SK-N-SH treated with all-trans-retinoic acid at 6 μM for 48 hours (cell line): ENCODE results near the gene S100A16.
"Not testable (repeated sequence)": the region's sequence is repeated elsewhere in the genome, so short reads cannot be mapped to it uniquely, and the experiment has no call there.

ENCODE experiments used
- ATAC-seq: fragments of 200-7000 bp; cut with Tn5 transposase; 3 replicates; pipeline ENCODE4 v1.9.1; 2020; ENCODE audit warnings: mild to moderate bottlenecking, moderate library complexity
- ARNTL ChIP-seq: fragments of 450-650 bp; formaldehyde crosslinking; IDR thresholded peaks from 2 replicates; pipeline ENCODE4 v1.5.0; 2020; ENCODE audit warnings: low read depth, mild to moderate bottlenecking, moderate library complexity, borderline replicate concordance
- CREB5 ChIP-seq: fragments of 250-450 bp; sonication (Bioruptor Pico); IDR thresholded peaks from 2 replicates; pipeline ENCODE4 v1.5.1; 2020; ENCODE audit warnings: low read depth, mild to moderate bottlenecking, moderate library complexity
- CSDC2 ChIP-seq: fragments of 250-450 bp; sonication (Bioruptor Pico); IDR thresholded peaks from 2 replicates; pipeline ENCODE4 v1.5.0; 2020; ENCODE audit warnings: mild to moderate bottlenecking, moderate library complexity
- CSRNP3 ChIP-seq: fragments of 250-450 bp; sonication (Bioruptor Pico); IDR thresholded peaks from 2 replicates; pipeline ENCODE4 v1.5.1; 2021; ENCODE audit warnings: mild to moderate bottlenecking, moderate library complexity
- GLIS3 ChIP-seq: fragments of 250-450 bp; sonication (Bioruptor Pico); IDR thresholded peaks from 2 replicates; pipeline ENCODE4 v1.5.0; 2020; ENCODE audit warnings: mild to moderate bottlenecking, moderate library complexity
- ISL1 ChIP-seq: fragments of 250-450 bp; sonication (Bioruptor Pico); IDR thresholded peaks from 2 replicates; pipeline ENCODE4 v2.1.2; 2022; ENCODE audit warnings: mild to moderate bottlenecking, moderate library complexity
- OSR1 ChIP-seq: fragments of 250-450 bp; sonication (Bioruptor Pico); IDR thresholded peaks from 2 replicates; pipeline ENCODE4 v1.8.0; 2022; ENCODE audit warnings: moderate library complexity, mild to moderate bottlenecking, inconsistent platforms
- RARB ChIP-seq: fragments of 250-450 bp; sonication (Bioruptor Pico); IDR thresholded peaks from 2 replicates; pipeline ENCODE4 v1.8.0; 2021; ENCODE audit warnings: mild to moderate bottlenecking, moderate library complexity
- SNAI2 ChIP-seq: fragments of 250-450 bp; sonication (Bioruptor Pico); IDR thresholded peaks from 2 replicates; pipeline ENCODE4 v1.5.0; 2020; ENCODE audit warnings: mild to moderate bottlenecking, moderate library complexity
- TCF4 ChIP-seq: fragments of 250-450 bp; sonication (Bioruptor Pico); IDR thresholded peaks from 2 replicates; pipeline ENCODE4 v1.8.0; 2021; ENCODE audit warnings: mild to moderate bottlenecking, moderate library complexity, borderline replicate concordance
- TSHZ2 ChIP-seq: fragments of 250-450 bp; sonication (Bioruptor Pico); IDR thresholded peaks from 2 replicates; pipeline ENCODE4 v1.5.0; 2020; ENCODE audit warnings: mild to moderate bottlenecking, moderate library complexity
- ZFP3 ChIP-seq: fragments of 250-450 bp; sonication (Bioruptor Pico); IDR thresholded peaks from 2 replicates; pipeline ENCODE4 v1.5.0; 2020; ENCODE audit warnings: mild to moderate bottlenecking, moderate library complexity
- ZFP30 ChIP-seq: fragments of 450-650 bp; formaldehyde crosslinking; IDR thresholded peaks from 2 replicates; pipeline ENCODE4 v1.5.0; 2022; ENCODE audit warnings: mild to moderate bottlenecking, moderate library complexity
- ZNF565 ChIP-seq: fragments of 450-650 bp; formaldehyde crosslinking; conservative IDR thresholded peaks from 2 replicates; pipeline ENCODE4 v1.5.0; 2020; ENCODE audit warnings: low read depth, mild to moderate bottlenecking, moderate library complexity
- ZNF70 ChIP-seq: fragments of 450-650 bp; formaldehyde crosslinking; IDR thresholded peaks from 2 replicates; pipeline ENCODE4 v1.5.0; 2020; ENCODE audit warnings: mild to moderate bottlenecking, moderate library complexity
- ZNF8 ChIP-seq: fragments of 450-650 bp; formaldehyde crosslinking; IDR thresholded peaks from 2 replicates; pipeline ENCODE4 v1.5.0; 2020; ENCODE audit warnings: mild to moderate bottlenecking, moderate library complexity

S100A16 gene

GRCh38 chr1:153587314-153587713 is 25.6 kb downstream of the S100A16 start:
- TF ChIP-seq ZNF565 (CRISPR knock-in tag) (no peak), OSR1 (CRISPR knock-in tag) (no peak), ZNF8 (no peak), CREB5 (CRISPR knock-in tag) (no peak), SNAI2 (CRISPR knock-in tag) (no peak), RARB (CRISPR knock-in tag) (no peak)
- TF ChIP-seq, all 23 proteins: peak for 0
- ATAC-seq = no peak

- TF ChIP-seq ZFP30 (CRISPR knock-in tag) = no peak
- TF ChIP-seq ZNF70 (CRISPR knock-in tag) = no peak
- TF ChIP-seq CREB5 (CRISPR knock-in tag) = no peak
- TF ChIP-seq TSHZ2 (CRISPR knock-in tag) = no peak
- TF ChIP-seq ZNF8 = no peak
- no peak for TF ChIP-seq CSRNP3
- TF ChIP-seq GLIS3 (CRISPR knock-in tag) = no peak
- TF ChIP-seq SNAI2 (CRISPR knock-in tag) = no peak
- no peak for TF ChIP-seq ARNTL (CRISPR knock-in tag)
- TF ChIP-seq ZFP3 = no peak
- TF ChIP-seq TCF4 (CRISPR knock-in tag) = no peak
- TF ChIP-seq ISL1 (CRISPR knock-in tag) = no peak
- TF ChIP-seq CSDC2 (CRISPR knock-in tag) = no peak
- peak; percentile 80 for ATAC-seq
Measured at GRCh38 chr1:153586347-153586746, 26.6 kb downstream of the S100A16 start.

GRCh38 chr1:153585006-153585405 is 27.9 kb downstream of the S100A16 start:
- no peak for ATAC-seq
- no peak for TF ChIP-seq TSHZ2 (CRISPR knock-in tag)

GRCh38 chr1:153583976-153584375 is 29.0 kb downstream of the S100A16 start:
- TF ChIP-seq SNAI2 (CRISPR knock-in tag) (no peak), CREB5 (CRISPR knock-in tag) (no peak), CSRNP3 (no peak), RARB (CRISPR knock-in tag) (no peak), ZNF70 (CRISPR knock-in tag) (no peak)
- TF ChIP-seq, all 23 proteins: peak for 0
- ATAC-seq = no peak; the same call in 2 of the 3 replicates

GRCh38 chr1:153583514-153583913 is 29.4 kb downstream of the S100A16 start:
- not testable (repeated sequence) for ATAC-seq

GRCh38 chr1:153582836-153583235 is 30.1 kb downstream of the S100A16 start:
- not testable (repeated sequence) for ATAC-seq
